NCI-H82 treated with DMSO at 0.1 percent for 48 hours (cell line): Measurements from ENCODE around the gene VCP.
A peak's percentile ranks its signal among the peaks of the same experiment; 100 is the strongest.

Source experiments
- DNase-seq: peaks from one replicate; lab custom pipeline; 2025; ENCODE audit not compliant: unreplicated experiment; lab: John Stamatoyannopoulos, UW

VCP gene

GRCh38 chr9:35067056-35067455, 5.4 kb downstream of the VCP start:
- DNase-seq, result no peak

- DNase-seq, result no peak
Observed at GRCh38 chr9:35060548-35061207, 11.7 kb downstream of the VCP start.

GRCh38 chr9:35059438-35059837, 13.0 kb downstream of the VCP start:
- DNase-seq, result no peak

GRCh38 chr9:35057271-35057620, 15.2 kb downstream of the VCP start:
- DNase-seq, result no peak

GRCh38 chr9:35056571-35057270, 15.7 kb downstream of the VCP start:
- DNase-seq, result no peak

GRCh38 chr9:35054871-35055644, 17.4 kb downstream of the VCP start:
- no peak for DNase-seq

- no peak for DNase-seq
Observed at GRCh38 chr9:35054185-35054835, 18.1 kb downstream of the VCP start.

- DNase-seq, result peak; percentile 7
Observed at GRCh38 chr9:35051069-35051967, 21.1 kb downstream of the VCP start.

- no peak for DNase-seq
Observed at GRCh38 chr9:35048511-35048910, 23.9 kb downstream of the VCP start.

GRCh38 chr9:35044071-35044470, 28.4 kb downstream of the VCP start:
- no peak for DNase-seq

GRCh38 chr9:35042891-35043545, 29.4 kb downstream of the VCP start:
- no peak for DNase-seq

GRCh38 chr9:35042081-35042604, 30.3 kb downstream of the VCP start:
- DNase-seq, result no peak

GRCh38 chr9:35035851-35036701, 36.3 kb downstream of the VCP start:
- no peak for DNase-seq

GRCh38 chr9:35033101-35033500, 39.3 kb downstream of the VCP start:
- DNase-seq, result no peak

- DNase-seq, result no peak
Observed at GRCh38 chr9:35029852-35030251, 42.6 kb downstream of the VCP start.

- no peak for DNase-seq
Observed at GRCh38 chr9:35029241-35029640, 43.2 kb downstream of the VCP start.

GRCh38 chr9:35028341-35028740, 44.1 kb downstream of the VCP start:
- no peak for DNase-seq

- DNase-seq, result no peak
Observed at GRCh38 chr9:35027860-35028259, 44.6 kb downstream of the VCP start.

- DNase-seq, result no peak
Observed at GRCh38 chr9:35027374-35027773, 45.1 kb downstream of the VCP start.
